HG03060 (cell line): ENCODE results near the gene TNFSF13.
A peak's percentile ranks its signal among the peaks of the same experiment; 100 is the strongest.

Experiments
- ATAC-seq: cut with Tn5 transposase; IDR thresholded peaks from one replicate; pipeline ENCODE4 v1.9.1; 2021; ENCODE audit warnings: low read depth, moderate number of reproducible peaks; ENCODE audit not compliant: unreplicated experiment

Gene TNFSF13

DNA sequence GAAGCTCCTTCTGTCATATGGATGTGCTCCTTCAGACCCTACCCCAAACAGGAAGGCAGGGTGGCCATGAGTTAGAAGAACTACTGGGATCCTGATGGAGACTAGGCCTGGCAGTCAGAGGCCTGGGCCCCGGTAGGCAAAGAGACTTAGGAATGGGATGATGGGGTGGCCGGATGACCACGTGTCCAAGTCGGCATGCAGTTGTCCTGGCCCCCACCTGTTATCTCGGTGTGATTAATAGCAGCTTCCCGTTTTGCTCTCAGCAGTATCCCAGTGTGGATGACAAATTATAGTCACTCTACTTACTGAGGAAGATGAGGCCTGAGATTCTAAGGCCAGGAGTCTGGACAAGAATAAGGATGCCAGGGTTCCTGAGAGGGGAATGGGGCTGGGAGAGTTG lies 8.2 kb upstream of the TNFSF13 start:
- ATAC-seq: no peak

DNA sequence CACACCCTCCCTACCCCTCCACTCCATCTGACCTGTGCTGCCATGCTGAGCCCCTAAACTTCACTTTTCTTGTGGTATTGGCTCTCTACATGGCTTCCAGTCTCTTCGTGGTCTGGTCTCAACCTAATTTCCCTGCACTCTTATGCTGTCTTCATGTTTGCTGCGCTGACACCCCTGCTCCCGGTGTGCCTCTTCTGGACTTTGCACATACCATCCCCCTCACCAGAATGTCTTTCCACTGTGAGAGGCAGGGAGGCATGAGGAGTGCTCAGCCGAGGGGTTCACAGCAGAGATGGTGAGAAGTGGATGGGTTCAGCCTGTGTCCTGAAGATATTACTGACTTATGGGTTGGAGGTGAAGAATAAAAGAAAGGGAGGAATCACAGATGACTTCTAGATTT lies 7.2 kb upstream of the TNFSF13 start:
- ATAC-seq: no peak

DNA sequence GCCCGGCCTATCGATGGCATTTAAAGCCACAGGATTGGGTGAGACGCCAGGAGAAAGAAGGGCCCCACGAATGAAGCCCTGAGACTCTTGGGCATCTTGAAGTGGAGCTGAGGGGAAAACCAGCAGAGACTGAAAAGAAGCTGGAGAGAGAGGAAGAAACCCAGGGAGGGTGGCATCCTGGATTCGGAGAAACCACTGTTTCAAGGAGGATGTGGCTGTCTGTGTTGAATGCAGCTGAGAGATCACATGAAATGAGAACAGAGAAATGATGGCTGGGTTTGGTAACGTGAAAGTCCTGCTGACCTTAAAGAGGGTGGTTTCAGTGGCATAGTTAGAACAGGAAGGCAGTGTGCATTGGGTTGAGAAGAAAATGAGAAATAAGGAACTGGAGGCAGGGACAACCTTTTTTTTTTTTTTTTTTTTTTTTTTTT lies 5.9 kb upstream of the TNFSF13 start:
- peak; percentile 58 for ATAC-seq

DNA sequence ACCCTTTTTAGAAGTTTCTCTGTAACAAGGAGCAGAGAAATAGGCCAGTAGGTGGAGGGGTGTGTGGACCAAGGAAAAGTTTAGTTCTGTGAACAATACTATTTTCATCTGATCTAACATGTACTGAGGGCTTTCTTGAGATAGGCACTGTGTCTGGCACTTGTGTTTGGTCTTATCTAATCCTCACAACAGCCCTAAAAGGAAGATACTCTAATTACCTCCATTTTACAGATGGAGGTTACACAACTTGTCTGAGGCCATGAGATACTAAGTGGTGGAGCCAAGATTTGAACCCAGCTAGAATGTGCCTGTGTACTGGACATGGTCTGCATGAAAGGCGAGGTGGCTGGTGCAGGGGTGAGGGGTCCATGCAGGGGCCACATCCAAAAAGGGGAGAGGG lies 5.2 kb upstream of the TNFSF13 start:
- no peak for ATAC-seq

DNA sequence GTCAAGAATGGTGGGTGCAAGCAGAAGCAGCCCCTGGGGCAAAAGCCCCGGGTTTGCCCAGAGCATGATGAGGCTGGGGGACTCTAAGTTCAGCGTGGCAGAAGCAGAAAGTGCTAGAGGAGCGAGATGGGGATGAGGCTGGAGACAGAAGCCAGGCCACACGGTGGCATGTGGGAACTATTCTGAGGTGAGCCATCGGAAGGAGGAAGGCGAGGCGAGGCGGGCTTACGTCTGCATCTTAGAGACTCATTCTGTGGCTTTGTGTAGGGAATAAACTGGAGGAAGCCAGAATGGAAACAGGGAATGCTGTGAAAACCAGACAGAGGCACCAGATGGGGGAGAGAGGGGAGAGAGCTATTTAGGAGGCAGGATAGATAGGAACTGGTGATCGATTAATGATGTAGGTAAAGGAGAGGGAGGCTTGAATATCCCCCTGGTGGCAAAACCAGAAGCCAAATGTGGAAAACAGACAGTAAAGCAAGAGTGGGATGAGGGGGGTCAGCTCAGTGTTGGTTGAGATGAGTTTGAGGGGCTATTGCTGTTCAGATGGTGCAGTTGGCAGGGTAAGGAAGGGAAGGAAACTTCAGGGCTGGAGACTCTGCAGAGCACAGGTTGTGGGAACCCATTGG lies 3.1 kb upstream of the TNFSF13 start:
- ATAC-seq: no peak

DNA sequence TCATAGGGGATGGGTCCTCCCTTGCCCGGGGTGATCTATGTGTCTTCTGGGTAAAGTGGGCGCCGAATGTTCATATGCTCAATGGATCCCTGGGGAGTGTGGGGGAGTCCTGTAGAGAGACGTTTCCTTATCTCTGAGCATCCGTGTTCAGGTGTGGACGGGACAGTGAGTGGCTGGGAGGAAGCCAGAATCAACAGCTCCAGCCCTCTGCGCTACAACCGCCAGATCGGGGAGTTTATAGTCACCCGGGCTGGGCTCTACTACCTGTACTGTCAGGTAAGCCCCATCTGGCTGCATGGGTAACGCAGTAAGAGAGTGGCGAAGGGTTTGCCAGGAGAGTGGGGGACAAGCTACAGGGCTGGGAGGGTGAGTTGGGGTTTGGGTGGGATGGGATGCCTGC lies 1.9 kb upstream of the TNFSF13 start:
- no peak for ATAC-seq

DNA sequence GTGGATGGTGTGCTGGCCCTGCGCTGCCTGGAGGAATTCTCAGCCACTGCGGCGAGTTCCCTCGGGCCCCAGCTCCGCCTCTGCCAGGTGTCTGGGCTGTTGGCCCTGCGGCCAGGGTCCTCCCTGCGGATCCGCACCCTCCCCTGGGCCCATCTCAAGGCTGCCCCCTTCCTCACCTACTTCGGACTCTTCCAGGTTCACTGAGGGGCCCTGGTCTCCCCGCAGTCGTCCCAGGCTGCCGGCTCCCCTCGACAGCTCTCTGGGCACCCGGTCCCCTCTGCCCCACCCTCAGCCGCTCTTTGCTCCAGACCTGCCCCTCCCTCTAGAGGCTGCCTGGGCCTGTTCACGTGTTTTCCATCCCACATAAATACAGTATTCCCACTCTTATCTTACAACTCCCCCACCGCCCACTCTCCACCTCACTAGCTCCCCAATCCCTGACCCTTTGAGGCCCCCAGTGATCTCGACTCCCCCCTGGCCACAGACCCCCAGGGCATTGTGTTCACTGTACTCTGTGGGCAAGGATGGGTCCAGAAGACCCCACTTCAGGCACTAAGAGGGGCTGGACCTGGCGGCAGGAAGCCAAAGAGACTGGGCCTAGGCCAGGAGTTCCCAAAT lies 1.3 kb upstream of the TNFSF13 start:
- ATAC-seq: no peak

DNA sequence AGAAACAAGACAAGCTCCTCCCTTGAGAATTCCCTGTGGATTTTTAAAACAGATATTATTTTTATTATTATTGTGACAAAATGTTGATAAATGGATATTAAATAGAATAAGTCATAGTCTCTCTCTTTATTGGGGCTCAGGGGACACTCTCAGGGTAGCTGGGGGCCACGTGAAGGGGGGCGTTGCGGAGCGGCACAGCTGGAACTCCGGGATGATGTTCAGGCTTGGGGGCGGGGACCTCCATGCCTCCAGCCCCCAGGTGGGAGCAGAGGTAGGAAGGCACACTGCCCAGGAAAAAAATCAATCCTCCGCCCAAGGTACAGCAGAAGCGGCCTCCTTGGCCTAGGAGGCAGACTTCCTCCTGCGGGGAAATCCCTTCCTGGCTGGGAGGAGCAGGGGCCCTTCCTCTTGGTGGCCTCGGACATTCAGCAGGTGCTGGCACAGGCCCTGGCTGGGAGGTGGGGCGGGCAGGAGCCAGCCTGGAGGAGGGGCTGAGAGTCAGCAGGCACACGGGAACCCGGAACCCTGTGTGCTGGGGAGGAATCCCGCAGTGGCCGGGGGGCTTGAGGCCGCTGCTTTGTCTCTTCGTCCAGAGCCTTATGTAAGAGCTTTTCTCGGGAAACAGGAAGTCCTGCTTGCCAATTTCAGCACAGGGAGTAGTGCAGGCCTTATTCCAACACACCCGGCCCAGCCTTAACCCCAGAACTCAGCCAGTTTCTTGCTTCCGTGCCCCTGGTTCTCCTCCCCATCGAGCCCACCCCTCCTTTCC lies 591 bp upstream of the TNFSF13 start:
- no peak for ATAC-seq

DNA sequence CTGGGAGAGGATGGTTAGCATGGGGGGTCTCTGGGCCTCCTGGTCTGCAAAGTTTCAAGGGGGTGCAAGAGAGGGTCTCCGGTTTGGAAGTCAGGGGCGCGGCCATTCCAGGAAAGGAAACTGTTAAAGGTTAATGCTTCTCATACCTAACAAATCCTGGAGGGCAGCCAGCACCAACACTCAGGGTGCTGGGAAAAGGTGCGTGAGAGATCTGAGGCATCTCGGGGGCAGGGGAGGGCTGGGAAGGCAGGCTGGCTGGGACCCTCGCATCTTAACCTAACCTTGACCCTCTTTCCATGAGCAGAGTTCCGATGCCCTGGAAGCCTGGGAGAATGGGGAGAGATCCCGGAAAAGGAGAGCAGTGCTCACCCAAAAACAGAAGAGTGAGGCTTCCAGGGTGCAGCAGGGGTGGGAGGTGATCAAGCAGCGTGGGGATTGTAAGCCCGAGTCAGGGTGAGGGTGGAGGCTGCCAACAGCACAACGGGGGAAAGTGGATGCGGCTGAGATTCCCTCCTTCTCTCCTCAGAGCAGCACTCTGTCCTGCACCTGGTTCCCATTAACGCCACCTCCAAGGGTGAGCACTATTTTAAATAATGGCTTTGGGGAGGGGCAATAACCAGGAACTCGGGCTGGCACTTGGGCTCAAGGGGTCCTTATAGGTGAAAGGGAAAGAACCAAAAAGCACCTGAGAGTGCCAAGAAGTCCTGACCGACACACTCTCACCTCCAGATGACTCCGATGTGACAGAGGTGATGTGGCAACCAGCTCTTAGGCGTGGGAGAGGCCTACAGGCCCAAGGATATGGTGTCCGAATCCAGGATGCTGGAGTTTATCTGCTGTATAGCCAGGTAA lies 996 bp downstream of the TNFSF13 start:
- ATAC-seq: no peak

DNA sequence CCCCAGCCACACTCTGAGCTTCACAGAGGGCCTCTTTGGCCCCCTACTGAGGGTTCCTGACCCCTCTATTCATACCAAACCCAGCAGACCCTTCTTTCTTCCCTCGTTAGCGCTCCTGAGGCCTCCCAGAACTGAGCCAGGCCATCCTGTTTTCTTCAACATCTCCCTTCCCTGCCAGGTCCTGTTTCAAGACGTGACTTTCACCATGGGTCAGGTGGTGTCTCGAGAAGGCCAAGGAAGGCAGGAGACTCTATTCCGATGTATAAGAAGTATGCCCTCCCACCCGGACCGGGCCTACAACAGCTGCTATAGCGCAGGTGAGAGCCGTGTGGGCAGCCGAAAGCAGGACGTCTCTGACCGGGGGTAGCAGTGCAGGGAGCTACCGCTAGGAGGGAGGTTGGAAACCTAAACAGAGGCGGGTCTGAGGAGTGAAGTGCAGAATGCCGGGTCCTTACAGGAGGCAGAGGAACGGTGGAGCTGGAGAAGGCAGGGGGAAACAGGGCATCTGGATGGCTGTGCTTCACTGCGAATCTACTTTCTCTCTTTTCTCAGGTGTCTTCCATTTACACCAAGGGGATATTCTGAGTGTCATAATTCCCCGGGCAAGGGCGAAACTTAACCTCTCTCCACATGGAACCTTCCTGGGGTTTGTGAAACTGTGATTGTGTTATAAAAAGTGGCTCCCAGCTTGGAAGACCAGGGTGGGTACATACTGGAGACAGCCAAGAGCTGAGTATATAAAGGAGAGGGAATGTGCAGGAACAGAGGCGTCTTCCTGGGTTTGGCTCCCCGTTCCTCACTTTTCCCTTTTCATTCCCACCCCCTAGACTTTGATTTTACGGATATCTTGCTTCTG lies 1.9 kb downstream of the TNFSF13 start:
- ATAC-seq: no peak

DNA sequence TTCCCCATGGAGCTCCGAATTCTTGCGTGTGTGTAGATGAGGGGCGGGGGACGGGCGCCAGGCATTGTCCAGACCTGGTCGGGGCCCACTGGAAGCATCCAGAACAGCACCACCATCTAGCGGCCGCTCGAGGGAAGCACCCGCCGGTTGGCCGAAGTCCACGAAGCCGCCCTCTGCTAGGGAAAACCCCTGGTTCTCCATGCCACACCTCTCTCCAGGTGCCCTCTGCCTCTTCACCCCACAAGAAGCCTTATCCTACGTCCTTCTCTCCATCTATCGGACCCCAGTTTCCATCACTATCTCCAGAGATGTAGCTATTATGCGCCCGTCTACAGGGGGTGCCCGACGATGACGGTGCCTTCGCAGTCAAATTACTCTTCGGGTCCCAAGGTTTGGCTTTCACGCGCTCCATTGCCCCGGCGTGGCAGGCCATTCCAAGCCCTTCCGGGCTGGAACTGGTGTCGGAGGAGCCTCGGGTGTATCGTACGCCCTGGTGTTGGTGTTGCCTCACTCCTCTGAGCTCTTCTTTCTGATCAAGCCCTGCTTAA lies 2.6 kb downstream of the TNFSF13 start:
- no peak for ATAC-seq

DNA sequence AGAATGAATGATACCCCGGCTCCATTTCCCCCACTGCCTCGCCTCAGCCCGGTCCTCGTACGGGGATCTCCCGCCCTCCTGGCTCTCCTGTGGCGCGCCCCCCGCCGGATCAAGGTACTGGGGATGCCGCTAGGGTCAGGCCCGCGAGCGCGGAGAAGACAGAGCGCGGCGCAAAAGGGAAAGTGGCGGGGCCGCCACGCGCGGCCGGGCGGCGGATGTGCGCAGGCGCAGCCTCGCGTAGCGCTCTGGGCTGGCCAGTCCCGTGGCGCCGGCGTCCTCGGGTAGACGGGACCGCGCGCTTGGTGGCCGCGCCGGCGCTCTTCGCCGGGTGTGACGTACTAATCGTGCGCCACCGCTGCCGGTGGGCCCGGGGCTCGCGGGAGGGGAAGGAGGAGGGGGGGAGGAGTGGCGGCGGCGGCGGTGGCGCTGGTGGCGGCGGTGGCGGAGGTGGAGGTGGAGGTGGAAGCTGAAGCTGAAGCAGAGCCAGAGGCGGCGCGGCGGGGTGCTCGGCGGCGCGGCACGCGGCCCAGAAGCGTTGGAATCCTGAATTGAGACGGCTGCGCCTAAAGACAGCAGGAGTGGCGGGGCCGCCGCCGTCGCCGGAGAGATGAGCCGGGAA lies 3.1 kb downstream of the TNFSF13 start, which contains the start of gene SENP3:
Gene SENP3 (plus strand): TSS at position 331 of the 619 bp plus-strand sequence. CDS start 1,158 bp downstream, outside the sequence.
- no peak for ATAC-seq

DNA sequence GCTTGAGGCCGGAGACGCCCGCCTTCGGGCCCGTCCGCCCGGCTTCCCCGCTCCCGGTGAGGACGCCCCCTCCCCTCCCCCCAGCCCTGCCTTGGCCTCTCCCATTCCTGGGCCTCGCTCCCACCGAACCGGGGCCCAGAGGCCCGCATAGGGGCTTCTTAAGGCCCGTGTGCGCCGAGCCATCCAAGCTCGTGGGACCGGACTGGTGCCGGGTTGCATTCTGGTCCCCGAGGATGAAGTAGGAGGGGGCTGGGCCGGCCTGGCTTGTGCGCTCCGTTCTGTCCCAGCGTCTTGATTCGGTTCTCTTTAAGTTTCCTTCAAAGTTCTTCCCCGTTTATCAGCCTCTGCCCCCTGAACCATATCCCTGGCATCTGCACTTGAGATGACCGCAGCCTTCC lies 3.7 kb downstream of the TNFSF13 start:
- ATAC-seq: no peak

DNA sequence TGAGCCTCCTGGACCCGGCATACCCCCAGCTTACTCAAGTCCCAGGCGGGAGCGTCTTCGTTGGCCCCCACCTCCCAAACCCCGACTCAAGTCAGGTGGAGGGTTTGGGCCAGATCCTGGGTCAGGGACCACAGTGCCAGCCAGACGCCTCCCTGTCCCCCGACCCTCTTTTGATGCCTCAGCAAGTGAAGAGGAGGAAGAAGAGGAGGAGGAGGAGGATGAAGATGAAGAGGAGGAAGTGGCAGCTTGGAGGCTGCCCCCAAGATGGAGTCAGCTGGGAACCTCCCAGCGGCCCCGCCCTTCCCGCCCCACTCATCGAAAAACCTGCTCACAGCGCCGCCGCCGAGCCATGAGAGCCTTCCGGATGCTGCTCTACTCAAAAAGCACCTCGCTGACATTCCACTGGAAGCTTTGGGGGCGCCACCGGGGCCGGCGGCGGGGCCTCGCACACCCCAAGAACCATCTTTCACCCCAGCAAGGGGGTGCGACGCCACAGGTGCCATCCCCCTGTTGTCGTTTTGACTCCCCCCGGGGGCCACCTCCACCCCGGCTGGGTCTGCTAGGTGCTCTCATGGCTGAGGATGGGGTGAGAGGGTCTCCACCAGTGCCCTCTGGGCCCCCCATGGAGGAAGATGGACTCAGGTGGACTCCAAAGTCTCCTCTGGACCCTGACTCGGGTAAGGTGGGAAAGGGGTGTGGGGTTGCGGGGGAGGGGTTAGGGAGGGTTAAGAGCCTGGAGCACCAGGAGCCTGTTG lies 4.7 kb downstream of the TNFSF13 start:
- ATAC-seq: no peak

DNA sequence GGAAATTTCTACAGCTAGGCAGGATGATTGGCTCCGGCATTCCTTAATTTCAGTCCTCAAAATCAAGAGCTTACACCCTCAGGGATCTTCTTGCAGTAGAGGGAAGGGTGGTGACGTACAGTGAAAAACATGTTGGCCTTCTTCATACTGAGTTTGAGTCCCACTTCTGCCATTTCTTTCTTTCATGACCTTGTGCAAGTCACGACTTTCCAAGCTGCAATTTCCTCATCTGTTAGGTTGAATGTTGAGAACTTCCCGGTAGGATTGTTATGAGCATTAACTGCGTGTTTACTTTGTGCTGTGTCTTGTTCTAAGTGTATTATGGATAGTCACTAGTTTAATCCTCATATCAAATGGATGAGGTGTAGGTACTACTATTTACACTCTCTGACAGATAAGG lies 11.0 kb downstream of the TNFSF13 start:
- ATAC-seq: no peak

DNA sequence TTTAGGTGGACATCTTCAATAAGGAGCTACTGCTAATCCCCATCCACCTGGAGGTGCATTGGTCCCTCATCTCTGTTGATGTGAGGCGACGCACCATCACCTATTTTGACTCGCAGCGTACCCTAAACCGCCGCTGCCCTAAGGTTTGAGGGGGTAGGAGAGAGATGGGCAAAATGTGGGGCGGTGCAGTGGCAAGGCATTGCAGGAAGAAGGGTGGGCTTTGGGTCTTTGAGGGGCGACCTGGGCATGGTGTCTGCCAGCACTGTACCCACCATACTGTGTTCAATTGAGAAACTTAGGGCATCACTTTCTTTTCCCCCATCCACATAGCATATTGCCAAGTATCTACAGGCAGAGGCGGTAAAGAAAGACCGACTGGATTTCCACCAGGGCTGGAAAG lies 11.8 kb downstream of the TNFSF13 start:
- ATAC-seq: no peak

DNA sequence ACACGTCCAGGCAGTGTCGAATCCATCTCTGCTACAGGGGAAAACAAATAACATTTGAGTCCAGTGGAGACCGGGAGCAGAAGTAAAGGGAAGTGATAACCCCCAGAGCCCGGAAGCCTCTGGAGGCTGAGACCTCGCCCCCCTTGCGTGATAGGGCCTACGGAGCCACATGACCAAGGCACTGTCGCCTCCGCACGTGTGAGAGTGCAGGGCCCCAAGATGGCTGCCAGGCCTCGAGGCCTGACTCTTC lies 13.7 kb downstream of the TNFSF13 start:
- ATAC-seq: peak; percentile 78

DNA sequence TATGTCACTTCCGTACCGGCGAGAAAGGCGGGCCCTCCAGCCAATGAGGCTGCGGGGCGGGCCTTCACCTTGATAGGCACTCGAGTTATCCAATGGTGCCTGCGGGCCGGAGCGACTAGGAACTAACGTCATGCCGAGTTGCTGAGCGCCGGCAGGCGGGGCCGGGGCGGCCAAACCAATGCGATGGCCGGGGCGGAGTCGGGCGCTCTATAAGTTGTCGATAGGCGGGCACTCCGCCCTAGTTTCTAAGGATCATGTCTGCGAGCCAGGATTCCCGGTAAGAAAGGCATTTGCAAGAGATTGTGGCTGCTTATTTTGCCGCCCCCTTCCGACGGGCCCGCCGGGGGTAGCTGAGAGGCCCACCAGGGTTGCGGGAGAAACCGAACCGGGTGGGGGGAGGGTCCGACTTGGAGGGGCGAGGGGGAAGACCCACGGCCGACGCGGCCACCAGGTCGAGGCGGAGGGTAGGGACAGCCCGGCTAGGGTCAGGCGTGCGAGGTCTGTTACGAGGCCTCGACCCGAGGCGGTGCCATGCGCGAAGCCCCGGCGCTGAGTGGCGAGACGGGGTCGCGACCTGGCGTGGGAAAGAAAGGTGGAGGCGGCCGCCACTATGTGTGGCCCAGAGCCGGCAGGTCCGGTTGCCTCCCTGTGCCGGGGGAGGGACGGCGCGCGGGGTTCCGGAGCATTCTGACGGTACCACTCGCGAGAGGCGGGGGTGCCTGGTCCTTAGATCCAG lies 14.2 kb downstream of the TNFSF13 start:
- ATAC-seq: no peak
